HepG2 (cell line): ENCODE measurements around the gene NUP93.
"Not testable (repeated sequence)": the region's sequence is repeated elsewhere in the genome, so short reads cannot be mapped to it uniquely, and the experiment has no call there.

Experiments
- ZZZ3 ChIP-seq: sonication (generic); formaldehyde crosslinking; IDR thresholded peaks from 2 replicates; pipeline ENCODE4 v1.4.0; 2020; ENCODE audit warnings: missing genetic modification reagents, mild to moderate bottlenecking, borderline replicate concordance
- TF ChIP-seq, protein P1 (sequence below): sonication (generic); formaldehyde crosslinking; IDR thresholded peaks from 2 replicates; pipeline ENCODE4 v1.4.0; 2020; ENCODE audit warnings: missing genetic modification reagents
- TF ChIP-seq, protein P2 (sequence below): sonication (generic); formaldehyde crosslinking; IDR thresholded peaks from 2 replicates; pipeline ENCODE4 v1.5.0; 2020; ENCODE audit warnings: mild to moderate bottlenecking, missing genetic modification reagents, moderate library complexity

GRCh38 chr16:56811602-56812001 is 81.7 kb downstream of the NUP93 start:
- TF ChIP-seq, protein P1, sequence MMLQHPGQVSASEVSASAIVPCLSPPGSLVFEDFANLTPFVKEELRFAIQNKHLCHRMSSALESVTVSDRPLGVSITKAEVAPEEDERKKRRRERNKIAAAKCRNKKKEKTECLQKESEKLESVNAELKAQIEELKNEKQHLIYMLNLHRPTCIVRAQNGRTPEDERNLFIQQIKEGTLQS (CRISPR knock-in tag) = not testable (repeated sequence)
- TF ChIP-seq, protein P2, sequence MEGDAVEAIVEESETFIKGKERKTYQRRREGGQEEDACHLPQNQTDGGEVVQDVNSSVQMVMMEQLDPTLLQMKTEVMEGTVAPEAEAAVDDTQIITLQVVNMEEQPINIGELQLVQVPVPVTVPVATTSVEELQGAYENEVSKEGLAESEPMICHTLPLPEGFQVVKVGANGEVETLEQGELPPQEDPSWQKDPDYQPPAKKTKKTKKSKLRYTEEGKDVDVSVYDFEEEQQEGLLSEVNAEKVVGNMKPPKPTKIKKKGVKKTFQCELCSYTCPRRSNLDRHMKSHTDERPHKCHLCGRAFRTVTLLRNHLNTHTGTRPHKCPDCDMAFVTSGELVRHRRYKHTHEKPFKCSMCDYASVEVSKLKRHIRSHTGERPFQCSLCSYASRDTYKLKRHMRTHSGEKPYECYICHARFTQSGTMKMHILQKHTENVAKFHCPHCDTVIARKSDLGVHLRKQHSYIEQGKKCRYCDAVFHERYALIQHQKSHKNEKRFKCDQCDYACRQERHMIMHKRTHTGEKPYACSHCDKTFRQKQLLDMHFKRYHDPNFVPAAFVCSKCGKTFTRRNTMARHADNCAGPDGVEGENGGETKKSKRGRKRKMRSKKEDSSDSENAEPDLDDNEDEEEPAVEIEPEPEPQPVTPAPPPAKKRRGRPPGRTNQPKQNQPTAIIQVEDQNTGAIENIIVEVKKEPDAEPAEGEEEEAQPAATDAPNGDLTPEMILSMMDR (CRISPR knock-in tag) = not testable (repeated sequence)
- not testable (repeated sequence) for TF ChIP-seq ZZZ3 (CRISPR knock-in tag)
